Measurements from ENCODE around the gene PGK2.
"Not testable (repeated sequence)": the region's sequence is repeated elsewhere in the genome, so short reads cannot be mapped to it uniquely, and the experiment has no call there.

The PGK2 gene

DNA sequence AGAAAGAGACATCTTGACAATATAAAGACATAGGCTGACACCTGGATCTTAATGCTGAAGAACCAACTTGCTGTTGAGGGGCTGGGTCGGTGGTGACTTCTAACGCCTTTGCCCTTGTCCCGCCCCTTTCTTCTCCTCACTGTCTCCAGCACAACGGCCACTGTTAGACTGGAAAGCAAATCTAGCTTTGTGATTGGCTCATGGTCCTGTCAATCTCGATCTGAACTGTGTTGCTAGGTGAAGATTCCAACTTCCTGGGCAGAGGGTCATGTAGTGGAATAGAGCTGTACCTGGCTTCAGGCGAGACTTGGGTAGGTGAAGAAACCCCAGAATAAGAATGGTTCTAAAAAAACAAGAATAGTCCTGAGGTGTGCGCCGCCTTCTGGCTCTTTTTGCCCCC, at the start of gene PGK2:
TSS of gene PGK2 (minus strand) at position 110 of the 400 bp plus-strand sequence. CDS start at position 12, 98 bp downstream.
- DNase-seq, result no peak

GRCh38 chr6:49835140-49835539, 48.1 kb upstream of the PGK2 start:
- DNase-seq, result no peak

DNA sequence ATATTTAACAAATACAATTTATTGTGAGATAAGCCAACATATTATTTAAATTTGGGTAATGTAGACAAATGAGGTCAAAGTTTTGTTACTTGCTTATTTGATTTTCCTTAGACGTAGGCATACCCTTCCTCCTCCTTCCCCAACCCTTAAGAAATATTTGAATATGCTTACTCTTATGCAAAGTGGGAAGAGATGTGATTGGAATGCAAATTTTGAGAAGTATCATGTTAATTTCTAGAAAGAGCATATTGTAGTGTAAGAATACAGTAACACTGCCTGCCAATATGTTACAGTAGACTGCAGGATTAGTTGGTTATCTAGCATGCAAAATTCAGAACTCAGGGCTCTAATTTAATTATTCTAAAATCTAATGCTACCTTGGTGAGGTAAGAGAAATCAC, 46.3 kb upstream of the PGK2 start:
- no peak for DNase-seq

DNA sequence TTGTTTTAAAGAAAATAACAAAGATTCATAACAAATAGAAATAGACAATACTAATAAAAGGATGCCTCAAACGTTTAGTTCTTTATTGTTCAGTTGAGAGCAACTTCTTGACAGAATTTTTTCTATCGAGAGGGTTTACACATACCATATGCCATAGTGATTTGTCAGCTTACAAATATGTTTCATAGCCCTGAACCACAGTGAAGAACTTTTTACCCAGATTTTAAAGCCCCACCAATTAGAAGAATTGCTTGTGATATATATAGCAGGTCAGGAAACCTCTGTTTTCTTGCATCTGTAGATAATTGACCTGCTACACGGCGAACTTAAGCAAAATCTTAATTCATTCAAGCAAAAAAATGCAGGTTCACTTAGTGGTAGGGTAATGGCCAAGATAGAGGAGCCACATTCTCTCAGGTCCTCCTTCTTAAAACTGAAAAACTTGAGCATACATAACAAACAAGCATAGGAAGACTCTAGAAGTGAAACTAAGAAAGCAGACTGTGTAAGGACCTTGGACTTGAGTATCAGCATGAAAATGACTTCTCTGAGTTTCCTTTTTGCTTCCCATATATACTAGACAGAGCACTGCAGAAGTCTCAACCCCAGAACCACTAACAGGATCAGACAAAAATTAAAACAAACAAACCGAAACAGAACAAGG, 39.8 kb upstream of the PGK2 start:
- no peak for DNase-seq

- DNase-seq, result no peak
Measured at GRCh38 chr6:49815166-49815565, 28.1 kb upstream of the PGK2 start.

- no peak for DNase-seq
Measured at GRCh38 chr6:49813248-49813647, 26.2 kb upstream of the PGK2 start.

DNA sequence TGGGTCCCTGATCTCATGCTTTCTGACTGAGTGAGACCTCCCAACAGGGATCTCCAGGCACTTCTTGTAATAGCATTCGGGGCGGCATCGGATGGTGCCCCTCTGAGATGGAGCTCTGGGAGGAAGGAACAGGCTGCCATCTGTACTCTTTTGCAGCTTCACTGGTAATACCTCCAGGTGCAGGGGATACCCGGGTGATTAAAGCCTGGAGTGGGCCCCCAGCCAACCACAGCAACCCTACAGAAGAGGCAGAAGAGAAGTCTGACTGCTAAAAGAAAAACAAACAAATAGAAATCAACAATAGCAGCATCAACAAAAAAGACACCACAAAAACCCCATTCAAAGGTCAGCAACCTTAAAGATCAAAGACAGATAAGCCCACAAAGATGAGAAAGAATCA, 19.1 kb upstream of the PGK2 start:
- no peak for DNase-seq

- no peak for DNase-seq
Measured at GRCh38 chr6:49805246-49805645, 18.2 kb upstream of the PGK2 start.

GRCh38 chr6:49801525-49801924, 14.4 kb upstream of the PGK2 start:
- DNase-seq, result no peak

- DNase-seq, result no peak
Measured at GRCh38 chr6:49799090-49799489, 12.0 kb upstream of the PGK2 start.

DNA sequence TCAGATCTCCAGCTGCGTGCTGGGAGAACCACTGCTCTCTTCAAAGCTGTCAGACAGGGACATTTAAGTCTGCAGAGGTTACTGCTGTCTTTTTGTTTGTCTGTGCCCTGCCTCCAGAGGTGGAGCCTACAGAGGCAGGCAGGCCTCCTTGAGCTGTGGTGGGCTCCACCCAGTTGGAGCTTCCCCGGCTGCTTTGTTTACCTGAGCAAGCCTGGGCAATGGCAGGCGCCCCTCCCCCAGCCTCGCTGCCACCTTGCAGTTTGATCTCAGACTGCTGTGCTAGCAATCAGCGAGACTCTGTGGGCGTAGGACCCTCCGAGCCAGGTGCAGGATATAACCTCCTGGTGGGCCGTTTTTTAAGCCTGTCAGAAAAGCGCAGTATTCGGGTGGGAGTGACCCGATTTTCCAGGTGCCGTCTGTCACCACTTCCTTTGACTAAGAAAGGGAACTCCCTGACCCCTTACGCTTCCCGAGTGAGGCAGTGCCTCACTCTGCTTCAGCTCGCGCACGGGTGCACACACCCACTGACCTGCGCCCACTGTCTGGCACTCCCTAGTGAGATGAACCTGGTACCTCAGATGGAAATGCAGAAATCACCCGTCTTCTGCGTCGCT, 9.9 kb upstream of the PGK2 start:
- not testable (repeated sequence) for DNase-seq

DNA sequence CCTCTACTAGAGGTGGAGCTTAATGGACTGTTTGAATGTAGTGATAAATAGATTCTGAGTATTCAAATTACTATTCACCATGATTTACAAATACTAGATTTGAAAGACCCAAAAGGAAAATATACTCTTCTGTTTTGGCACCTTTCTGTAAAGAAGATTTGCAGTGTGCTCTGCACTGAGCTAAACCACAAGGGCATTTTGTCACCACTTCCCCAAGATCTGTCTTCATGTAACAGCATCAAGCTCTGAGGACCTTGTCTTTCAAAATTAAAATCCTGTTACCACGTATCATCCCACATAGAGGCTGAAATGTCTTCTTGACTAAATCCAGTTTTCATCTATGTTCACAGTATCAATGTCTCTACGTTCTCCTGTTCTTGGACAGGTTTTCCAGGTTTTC, 3.3 kb upstream of the PGK2 start:
- DNase-seq, result no peak

- no peak for DNase-seq
Measured at GRCh38 chr6:49784272-49784671, 2.8 kb downstream of the PGK2 start.

GRCh38 chr6:49782725-49783124, 4.4 kb downstream of the PGK2 start:
- no peak for DNase-seq

GRCh38 chr6:49782293-49782692, 4.8 kb downstream of the PGK2 start:
- DNase-seq, result no peak

GRCh38 chr6:49776444-49776843, 10.6 kb downstream of the PGK2 start:
- no peak for DNase-seq

DNA sequence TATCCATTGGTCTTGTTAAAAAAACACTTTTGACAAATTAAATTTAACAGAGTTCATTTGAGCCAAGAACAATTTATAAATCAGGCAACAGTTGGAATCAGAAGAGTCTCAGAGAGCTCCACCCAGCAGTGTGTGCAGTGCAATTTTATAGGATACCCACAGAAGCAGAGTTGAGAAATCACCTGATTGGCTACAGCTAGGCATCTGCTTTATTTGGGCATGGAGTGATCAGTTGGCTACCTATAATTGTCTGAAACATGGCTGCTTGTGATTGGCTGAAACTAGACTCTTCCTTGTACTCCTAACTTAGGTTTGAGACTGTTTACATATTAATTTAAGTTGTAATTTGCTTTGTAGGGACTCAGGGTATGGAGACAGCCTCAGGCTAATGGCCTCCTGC, 12.0 kb downstream of the PGK2 start:
- DNase-seq, result no peak

GRCh38 chr6:49772285-49772684, 14.8 kb downstream of the PGK2 start:
- no peak for DNase-seq

DNA sequence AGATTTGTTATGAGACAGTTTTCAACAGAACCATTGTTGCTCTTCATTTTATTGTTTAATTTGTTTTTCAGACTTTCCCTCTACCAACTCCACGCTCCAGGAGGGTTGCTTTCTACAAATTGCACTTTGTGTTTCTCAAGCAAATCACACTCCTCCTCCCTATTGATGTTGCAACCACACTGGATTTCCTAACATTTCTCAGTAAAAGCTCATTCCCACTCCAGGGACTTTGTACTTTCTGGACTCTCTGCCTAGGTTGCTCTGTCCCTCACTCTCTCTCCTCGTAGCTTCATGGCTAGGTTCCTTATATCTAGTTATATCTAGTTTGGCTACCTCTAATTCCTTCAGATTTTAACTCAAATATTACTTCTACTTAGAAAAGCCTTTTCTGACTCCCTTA, 20.3 kb downstream of the PGK2 start:
- DNase-seq, result no peak

- no peak for DNase-seq
Measured at GRCh38 chr6:49764571-49765236, 22.4 kb downstream of the PGK2 start.

DNA sequence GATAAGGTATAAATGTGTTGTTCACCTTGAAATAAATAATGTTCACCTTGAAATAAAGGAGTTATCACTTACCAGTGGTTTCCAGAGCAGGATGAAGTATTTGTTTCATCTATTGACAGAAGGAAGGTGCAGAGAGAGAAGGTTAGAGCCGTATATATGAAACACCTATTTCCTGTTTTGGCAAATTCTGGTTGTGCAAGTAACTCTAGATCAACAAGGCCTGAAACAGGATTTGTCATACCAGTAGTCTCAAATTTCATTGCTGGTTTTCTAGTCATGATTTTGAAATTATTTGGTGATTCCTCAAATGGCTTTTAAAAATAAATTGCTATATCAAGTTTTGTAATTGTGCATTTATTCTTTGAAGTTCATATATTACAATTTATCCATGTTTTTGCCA, 42.8 kb downstream of the PGK2 start, which contains the start of gene CRISP3:
TSS of gene CRISP3 (minus strand) at position 130 of the 400 bp plus-strand sequence. CDS start at position 109, 21 bp downstream.
- DNase-seq, result no peak

DNA sequence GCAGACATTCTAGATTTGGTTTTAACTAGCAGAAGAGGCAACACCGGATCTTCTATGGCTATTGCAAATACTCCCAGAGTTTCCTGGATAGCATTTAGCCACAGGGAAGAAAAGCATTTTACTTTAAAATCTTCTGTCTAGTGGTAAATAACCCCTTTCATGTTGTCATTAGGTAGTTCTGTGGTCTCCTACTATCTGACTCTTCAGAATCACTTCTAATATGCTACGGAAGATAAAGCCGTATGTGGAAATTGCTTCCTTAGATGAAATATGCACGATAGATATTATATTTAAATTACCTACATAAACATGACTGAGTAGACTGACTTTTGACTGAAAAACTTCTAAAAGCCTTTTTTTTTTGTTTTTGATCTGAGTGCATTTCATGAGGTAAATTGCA, 43.7 kb downstream of the PGK2 start:
- no peak for DNase-seq

DNA sequence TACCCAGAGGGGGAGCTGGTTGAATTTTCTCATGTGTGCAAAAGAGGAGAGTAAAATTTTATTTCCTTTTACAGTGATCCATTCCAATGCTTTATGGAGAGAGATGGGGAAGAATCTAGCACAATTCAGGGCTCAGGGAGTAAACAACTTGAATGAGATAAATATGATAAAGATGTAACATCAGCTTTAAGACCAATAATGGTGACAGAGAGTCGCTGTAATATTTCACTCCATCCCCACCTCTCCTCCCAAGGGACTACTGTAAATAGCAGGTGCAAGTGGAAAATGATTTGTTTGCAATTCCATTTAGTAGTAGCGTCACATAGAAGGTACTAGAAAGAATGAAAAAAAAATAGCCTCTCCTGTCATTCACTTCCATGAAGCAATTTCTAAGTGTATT, 47.7 kb downstream of the PGK2 start:
- DNase-seq, result no peak

- DNase-seq, result no peak
Measured at GRCh38 chr6:49736017-49736508, 51.0 kb downstream of the PGK2 start.

All from stimulated activated CD4-positive, alpha-beta T cell treated with anti-CD3 and anti-CD28 coated beads, Interleukin-15, amount 100 ng/mL, for 24 hours (primary cell).